ENCODE measurements around the gene SRBD1. TPM values are rescaled to one million over a fixed set of nuclear protein-coding genes. Genes with fewer than 3 reads are reported as not detected.

The SRBD1 gene
- polyA plus RNA-seq, 1 donor (not counting 4 experiments of a cell fraction or from before 2014, with no cell fraction given), result 8.8 TPM

- Histone ChIP-seq H3K27me3 (ENCODE audit: control insufficient read depth, extremely low read depth, insufficient read depth, low read length) (no peaks in the 10 kb centered on the region), H3K4me2 (ENCODE audit: control insufficient read depth, extremely low read depth, insufficient read depth, low read depth, low read length) (no peak overlapping the region), H3K79me2 (ENCODE audit: control insufficient read depth, insufficient read depth, low read length) (no peaks in the 10 kb centered on the region), H3K9me3 (ENCODE audit: control insufficient read depth, low read depth, low read length) (no peaks in the 10 kb centered on the region), H4K20me1 (ENCODE audit: control insufficient read depth, extremely low read depth, insufficient read depth, low read length) (no peaks in the 10 kb centered on the region), H3K9me1 (ENCODE audit: control insufficient read depth, extremely low read depth, insufficient read depth, low read length) (no peaks in the 10 kb centered on the region), H3K9ac (ENCODE audit: control insufficient read depth, extremely low read depth, insufficient read depth, low read length) (no peak overlapping the region), H3K36me3 (ENCODE audit: control insufficient read depth in 2 of 2, extremely low read depth in 1 of 2, insufficient read depth in 2 of 2, low read length in 2 of 2) (peaks cover 0 to 2% of the 10 kb centered on the region in 2 experiments), H3K4me3 (ENCODE audit: control insufficient read depth in 2 of 3, extremely low read depth in 1 of 3, insufficient read depth in 2 of 3, low read depth in 1 of 3, low read length in 3 of 3) (no peak overlapping the region), H3K27ac (ENCODE audit: control insufficient read depth, insufficient read depth, low read length) (no peak overlapping the region), H2AFZ (ENCODE audit: control insufficient read depth, low read length) (no peak overlapping the region), H3K4me1 (ENCODE audit: control insufficient read depth, extremely low read depth, insufficient read depth, low read length) (no peaks in the 10 kb centered on the region)
- TF ChIP-seq CTCF (optimal IDR thresholded peaks at IDR 0.05 in 1 of 3, IDR thresholded peaks at IDR 0.05 in 1 of 3, conservative IDR thresholded peaks at IDR 0.05 in 1 of 3; ENCODE audit: extremely low read depth in 1 of 3, insufficient read depth in 2 of 3, low read length in 3 of 3) (no peak), EZH2 (IDR thresholded peaks at IDR 0.05; ENCODE audit: low read length) (no peak)
- FAIRE-seq, result no peak
- no peak for DNase-seq (ENCODE audit: low read depth, low spot score)
- dilution Hi-C loops (cut with MboI; ENCODE audit: extremely low pct_ligation_motif_present, low sequenced_read_pairs), result no loop called here
Observed at GRCh38 chr2:45551862-45552261, 59.2 kb downstream of the SRBD1 start.

- H3K4me1 ChIP-seq (ENCODE audit: control insufficient read depth, extremely low read depth, insufficient read depth, low read length), result no peaks in the 10 kb centered on the region
- dilution Hi-C loops (cut with MboI; ENCODE audit: extremely low pct_ligation_motif_present, low sequenced_read_pairs), result no loop called here
- TF ChIP-seq EZH2 (IDR thresholded peaks at IDR 0.05; ENCODE audit: low read length) (no peak), CTCF (optimal IDR thresholded peaks at IDR 0.05 in 1 of 3, IDR thresholded peaks at IDR 0.05 in 1 of 3, conservative IDR thresholded peaks at IDR 0.05 in 1 of 3; ENCODE audit: extremely low read depth in 1 of 3, insufficient read depth in 2 of 3, low read length in 3 of 3) (no peak)
- H3K4me2 ChIP-seq (ENCODE audit: control insufficient read depth, extremely low read depth, insufficient read depth, low read depth, low read length), result no peak overlapping the region
- no peaks in the 10 kb centered on the region for H3K9me1 ChIP-seq (ENCODE audit: control insufficient read depth, extremely low read depth, insufficient read depth, low read length)
- peaks cover 2 to 10% of the 10 kb centered on the region in 2 experiments for H3K36me3 ChIP-seq (ENCODE audit: control insufficient read depth in 2 of 2, extremely low read depth in 1 of 2, insufficient read depth in 2 of 2, low read length in 2 of 2)
- no peak overlapping the region for H3K9ac ChIP-seq (ENCODE audit: control insufficient read depth, extremely low read depth, insufficient read depth, low read length)
- no peaks in the 10 kb centered on the region for H3K27me3 ChIP-seq (ENCODE audit: control insufficient read depth, extremely low read depth, insufficient read depth, low read length)
- no peak overlapping the region for H3K27ac ChIP-seq (ENCODE audit: control insufficient read depth, insufficient read depth, low read length)
- FAIRE-seq, result no peak
- no peak overlapping the region for H2AFZ ChIP-seq (ENCODE audit: control insufficient read depth, low read length)
- no peaks in the 10 kb centered on the region for H4K20me1 ChIP-seq (ENCODE audit: control insufficient read depth, extremely low read depth, insufficient read depth, low read length)
- H3K4me3 ChIP-seq (ENCODE audit: control insufficient read depth in 2 of 3, extremely low read depth in 1 of 3, insufficient read depth in 2 of 3, low read depth in 1 of 3, low read length in 3 of 3), result no peak overlapping the region
- DNase-seq (ENCODE audit: low read depth, low spot score), result no peak
- H3K9me3 ChIP-seq (ENCODE audit: control insufficient read depth, low read depth, low read length), result peaks cover 3% of the 10 kb centered on the region
- no peaks in the 10 kb centered on the region for H3K79me2 ChIP-seq (ENCODE audit: control insufficient read depth, insufficient read depth, low read length)
Observed at GRCh38 chr2:45545943-45546342, 65.1 kb downstream of the SRBD1 start.
